Esophagus squamous epithelium (tissue), 4 donors: Measurements from ENCODE around the gene C12orf57.

Source experiments
- CTCF ChIP-seq, 6 experiments: fragments of 450-650 bp in 4 of 6; fragments of 200-600 bp in 2 of 6; sonication (generic) in 2 of 6; IDR thresholded peaks; one replicate each; pipeline ENCODE4 v1.5.1; 2016 to 2019; ENCODE audit warnings: antibody characterized with exemption in 6 of 6, mild to moderate bottlenecking in 4 of 6, moderate library complexity in 4 of 6
- POLR2A ChIP-seq, 4 donors: fragments of 450-650 bp; IDR thresholded peaks; one replicate each; pipeline ENCODE4 v1.6.1; 2017; ENCODE audit warnings: antibody characterized with exemption in 4 of 4, mild to moderate bottlenecking in 4 of 4, moderate library complexity in 3 of 4

GRCh38 chr12:6980740-6981139, 36.9 kb downstream of the C12orf57 start:
- TF ChIP-seq POLR2A (IDR thresholded peaks at IDR 0.05) (no peak), CTCF (IDR thresholded peaks at IDR 0.05) (no peak)
